ENCODE data around the gene HMGN2. TPM values are rescaled to one million over a fixed set of nuclear protein-coding genes. Genes with fewer than 3 reads are reported as not detected.

HMGN2 gene
- total and polyA plus RNA-seq, 2 donors, result 1,143 to 1,167 TPM

DNA sequence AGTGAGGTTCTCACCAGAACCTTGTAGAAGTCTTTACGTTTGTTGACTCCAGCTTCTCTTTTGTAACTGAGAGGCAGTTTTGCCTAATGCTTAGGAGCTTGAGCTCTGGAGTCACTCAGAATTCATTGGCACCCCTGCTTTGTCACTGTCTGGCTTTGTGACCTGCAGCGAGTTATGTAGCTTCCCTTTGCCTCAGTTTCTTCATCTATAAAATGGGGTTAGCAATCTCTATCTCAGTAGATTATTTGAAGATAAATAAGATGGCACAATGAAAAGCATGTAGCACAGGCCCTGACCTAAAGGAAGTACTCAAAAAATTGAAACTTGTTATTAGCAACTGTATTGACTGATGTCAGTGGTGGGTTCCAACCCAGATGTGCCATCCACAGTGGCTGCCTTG, 32.0 kb upstream of the HMGN2 start:
- DNase-seq (ENCODE audit: low read depth in 6 of 9, low spot score in 9 of 9), result no peak
- Histone ChIP-seq H3K36me3 (ENCODE audit: control insufficient read depth in 2 of 2, insufficient read depth in 2 of 2, low read length in 1 of 2) (peaks cover 59 to 75% of the 10 kb centered on the region in 2 donors), H3K4me3 (ENCODE audit: low read length in 2 of 2) (no peak overlapping the region), H3K27me3 (ENCODE audit: control insufficient read depth in 2 of 2, insufficient read depth in 1 of 2, low read length in 1 of 2) (no peaks in the 10 kb centered on the region), H3K27ac (ENCODE audit: low read depth in 1 of 2, low read length in 1 of 2) (no peak overlapping the region), H3K9me3 (ENCODE audit: control insufficient read depth in 2 of 2, insufficient read depth in 1 of 2, low read length in 1 of 2) (no peaks in the 10 kb centered on the region), H3K4me1 (ENCODE audit: control insufficient read depth in 2 of 2, insufficient read depth in 2 of 2, low read length in 2 of 2) (no peaks in the 10 kb centered on the region)
- WGBS, result 96% methylated on average over 2 of the region's 2 CpGs

DNA sequence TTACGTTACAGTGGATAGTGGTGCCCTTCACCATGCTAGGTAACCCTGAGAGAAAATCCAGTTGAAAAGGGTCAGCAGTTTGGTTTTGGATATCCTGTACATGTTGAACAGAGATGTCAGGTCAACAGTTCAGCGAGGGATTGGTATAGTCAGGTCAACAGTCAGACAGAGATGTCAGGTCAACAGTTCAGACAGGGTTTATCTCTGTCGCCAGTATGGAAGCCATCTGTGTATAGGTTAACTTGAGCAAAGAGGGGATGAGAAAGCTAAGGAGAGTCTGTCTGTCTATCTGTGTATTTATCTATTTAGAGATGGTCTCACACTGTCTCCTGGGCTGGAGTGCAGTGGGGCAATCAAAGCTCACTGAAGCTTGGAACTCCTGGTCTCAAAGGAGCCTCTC, 22.4 kb upstream of the HMGN2 start:
- Histone ChIP-seq H3K36me3 (ENCODE audit: control insufficient read depth in 2 of 2, insufficient read depth in 2 of 2, low read length in 1 of 2) (peaks cover 34 to 39% of the 10 kb centered on the region in 2 donors), H3K9me3 (ENCODE audit: control insufficient read depth in 2 of 2, insufficient read depth in 1 of 2, low read length in 1 of 2) (no peaks in the 10 kb centered on the region), H3K27me3 (ENCODE audit: control insufficient read depth in 2 of 2, insufficient read depth in 1 of 2, low read length in 1 of 2) (no peaks in the 10 kb centered on the region), H3K4me3 (ENCODE audit: low read length in 2 of 2) (no peak overlapping the region), H3K4me1 (ENCODE audit: control insufficient read depth in 2 of 2, insufficient read depth in 2 of 2, low read length in 2 of 2) (no peaks in the 10 kb centered on the region), H3K27ac (ENCODE audit: low read depth in 1 of 2, low read length in 1 of 2) (no peak overlapping the region)
- no peak for DNase-seq (ENCODE audit: low read depth in 6 of 9, low spot score in 9 of 9)
- WGBS, result over 99% methylated on average over 3 of the region's 3 CpGs

DNA sequence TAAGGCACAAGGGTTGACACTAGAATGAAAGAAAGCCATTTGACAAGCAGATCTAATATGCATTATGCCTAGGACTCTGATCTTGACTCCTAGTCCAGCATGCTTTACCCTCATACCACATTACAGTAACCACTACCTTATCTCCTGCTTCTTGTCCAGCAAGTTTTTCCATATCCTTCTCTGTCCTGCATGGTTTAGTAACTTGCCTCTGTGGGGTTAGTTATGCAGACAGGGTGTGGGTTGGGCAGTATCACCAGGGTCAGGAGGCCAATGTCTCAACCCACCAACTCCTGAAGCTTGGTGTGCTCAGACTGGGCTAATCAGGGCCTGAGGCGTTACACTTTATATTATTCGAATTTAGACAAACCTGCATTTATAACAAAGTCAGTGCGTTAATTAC, 21.3 kb upstream of the HMGN2 start:
- H3K4me3 ChIP-seq (ENCODE audit: low read length in 2 of 2), result no peak overlapping the region
- WGBS, result 98% methylated on average over 3 of the region's 3 CpGs
- no peak overlapping the region for H3K27ac ChIP-seq (ENCODE audit: low read depth in 1 of 2, low read length in 1 of 2)
- H3K9me3 ChIP-seq (ENCODE audit: control insufficient read depth in 2 of 2, insufficient read depth in 1 of 2, low read length in 1 of 2), result no peaks in the 10 kb centered on the region
- no peaks in the 10 kb centered on the region for H3K27me3 ChIP-seq (ENCODE audit: control insufficient read depth in 2 of 2, insufficient read depth in 1 of 2, low read length in 1 of 2)
- peaks cover 32 to 41% of the 10 kb centered on the region in 2 donors for H3K36me3 ChIP-seq (ENCODE audit: control insufficient read depth in 2 of 2, insufficient read depth in 2 of 2, low read length in 1 of 2)
- no peaks in the 10 kb centered on the region for H3K4me1 ChIP-seq (ENCODE audit: control insufficient read depth in 2 of 2, insufficient read depth in 2 of 2, low read length in 2 of 2)
- DNase-seq (ENCODE audit: low read depth in 6 of 9, low spot score in 9 of 9), result no peak

GRCh38 chr1:26452459-26453183, 19.6 kb upstream of the HMGN2 start:
- WGBS, result over 99% methylated on average over 5 of the region's 5 CpGs
- Histone ChIP-seq H3K4me1 (ENCODE audit: control insufficient read depth in 2 of 2, insufficient read depth in 2 of 2, low read length in 2 of 2) (no peaks in the 10 kb centered on the region), H3K27me3 (ENCODE audit: control insufficient read depth in 2 of 2, insufficient read depth in 1 of 2, low read length in 1 of 2) (no peaks in the 10 kb centered on the region), H3K9me3 (ENCODE audit: control insufficient read depth in 2 of 2, insufficient read depth in 1 of 2, low read length in 1 of 2) (no peaks in the 10 kb centered on the region), H3K36me3 (ENCODE audit: control insufficient read depth in 2 of 2, insufficient read depth in 2 of 2, low read length in 1 of 2) (peaks cover 21 to 28% of the 10 kb centered on the region in 2 donors), H3K4me3 (ENCODE audit: low read length in 2 of 2) (no peak overlapping the region), H3K27ac (ENCODE audit: low read depth in 1 of 2, low read length in 1 of 2) (no peak overlapping the region)
- no peak for DNase-seq (ENCODE audit: low read depth in 6 of 9, low spot score in 9 of 9)

- H3K4me3 ChIP-seq (ENCODE audit: low read length in 2 of 2), result no peak overlapping the region
- H3K27ac ChIP-seq (ENCODE audit: low read depth in 1 of 2, low read length in 1 of 2), result no peak overlapping the region
- no peak for DNase-seq (ENCODE audit: low read depth in 6 of 9, low spot score in 9 of 9)
- no peaks in the 10 kb centered on the region for H3K27me3 ChIP-seq (ENCODE audit: control insufficient read depth in 2 of 2, insufficient read depth in 1 of 2, low read length in 1 of 2)
- H3K4me1 ChIP-seq (ENCODE audit: control insufficient read depth in 2 of 2, insufficient read depth in 2 of 2, low read length in 2 of 2), result no peaks in the 10 kb centered on the region
- H3K36me3 ChIP-seq (ENCODE audit: control insufficient read depth in 2 of 2, insufficient read depth in 2 of 2, low read length in 1 of 2), result peaks cover 17 to 56% of the 10 kb centered on the region in 2 donors
- WGBS, result 96% methylated on average over 1 of the region's 1 CpG
- H3K9me3 ChIP-seq (ENCODE audit: control insufficient read depth in 2 of 2, insufficient read depth in 1 of 2, low read length in 1 of 2), result no peaks in the 10 kb centered on the region
Observed at GRCh38 chr1:26459148-26459547, 13.1 kb upstream of the HMGN2 start.

GRCh38 chr1:26459573-26460031, 12.6 kb upstream of the HMGN2 start:
- Histone ChIP-seq H3K4me1 (ENCODE audit: control insufficient read depth in 2 of 2, insufficient read depth in 2 of 2, low read length in 2 of 2) (no peaks in the 10 kb centered on the region), H3K4me3 (ENCODE audit: low read length in 2 of 2) (no peak overlapping the region), H3K27ac (ENCODE audit: low read depth in 1 of 2, low read length in 1 of 2) (no peak overlapping the region), H3K36me3 (ENCODE audit: control insufficient read depth in 2 of 2, insufficient read depth in 2 of 2, low read length in 1 of 2) (peaks cover 22 to 59% of the 10 kb centered on the region in 2 donors), H3K27me3 (ENCODE audit: control insufficient read depth in 2 of 2, insufficient read depth in 1 of 2, low read length in 1 of 2) (no peaks in the 10 kb centered on the region), H3K9me3 (ENCODE audit: control insufficient read depth in 2 of 2, insufficient read depth in 1 of 2, low read length in 1 of 2) (no peaks in the 10 kb centered on the region)
- WGBS, result 96% methylated on average over 3 of the region's 3 CpGs
- DNase-seq (ENCODE audit: low read depth in 6 of 9, low spot score in 9 of 9), result no peak

- no peak overlapping the region for H3K27ac ChIP-seq (ENCODE audit: low read depth in 1 of 2, low read length in 1 of 2)
Observed at GRCh38 chr1:26468911-26469310, 3.3 kb upstream of the HMGN2 start.

GRCh38 chr1:26469558-26469957, 2.7 kb upstream of the HMGN2 start:
- Histone ChIP-seq H3K4me3 (ENCODE audit: low read length in 2 of 2) (no peak overlapping the region), H3K27me3 (ENCODE audit: control insufficient read depth in 2 of 2, insufficient read depth in 1 of 2, low read length in 1 of 2) (no peaks in the 10 kb centered on the region), H3K4me1 (ENCODE audit: control insufficient read depth in 2 of 2, insufficient read depth in 2 of 2, low read length in 2 of 2) (peaks cover 26 to 32% of the 10 kb centered on the region in 2 donors), H3K36me3 (ENCODE audit: control insufficient read depth in 2 of 2, insufficient read depth in 2 of 2, low read length in 1 of 2) (peaks cover 43 to 68% of the 10 kb centered on the region in 2 donors), H3K9me3 (ENCODE audit: control insufficient read depth in 2 of 2, insufficient read depth in 1 of 2, low read length in 1 of 2) (no peaks in the 10 kb centered on the region), H3K27ac (ENCODE audit: low read depth in 1 of 2, low read length in 1 of 2) (no peak overlapping the region)
- 96% methylated on average over 5 of the region's 5 CpGs for WGBS
- DNase-seq (ENCODE audit: low read depth in 6 of 9, low spot score in 9 of 9), result no peak

More at GRCh38 chr1:26468911-26469310, 3.3 kb upstream of the HMGN2 start:
- H3K36me3 ChIP-seq (ENCODE audit: control insufficient read depth in 2 of 2, insufficient read depth in 2 of 2, low read length in 1 of 2), result peaks cover 45 to 67% of the 10 kb centered on the region in 2 donors
- H3K4me3 ChIP-seq (ENCODE audit: low read length in 2 of 2), result no peak overlapping the region
- H3K4me1 ChIP-seq (ENCODE audit: control insufficient read depth in 2 of 2, insufficient read depth in 2 of 2, low read length in 2 of 2), result peaks cover 24 to 31% of the 10 kb centered on the region in 2 donors
- H3K27me3 ChIP-seq (ENCODE audit: control insufficient read depth in 2 of 2, insufficient read depth in 1 of 2, low read length in 1 of 2), result no peaks in the 10 kb centered on the region
- DNase-seq (ENCODE audit: low read depth in 6 of 9, low spot score in 9 of 9), result no peak
- no peaks in the 10 kb centered on the region for H3K9me3 ChIP-seq (ENCODE audit: control insufficient read depth in 2 of 2, insufficient read depth in 1 of 2, low read length in 1 of 2)
- WGBS, result 95% methylated on average over 10 of the region's 10 CpGs

DNA sequence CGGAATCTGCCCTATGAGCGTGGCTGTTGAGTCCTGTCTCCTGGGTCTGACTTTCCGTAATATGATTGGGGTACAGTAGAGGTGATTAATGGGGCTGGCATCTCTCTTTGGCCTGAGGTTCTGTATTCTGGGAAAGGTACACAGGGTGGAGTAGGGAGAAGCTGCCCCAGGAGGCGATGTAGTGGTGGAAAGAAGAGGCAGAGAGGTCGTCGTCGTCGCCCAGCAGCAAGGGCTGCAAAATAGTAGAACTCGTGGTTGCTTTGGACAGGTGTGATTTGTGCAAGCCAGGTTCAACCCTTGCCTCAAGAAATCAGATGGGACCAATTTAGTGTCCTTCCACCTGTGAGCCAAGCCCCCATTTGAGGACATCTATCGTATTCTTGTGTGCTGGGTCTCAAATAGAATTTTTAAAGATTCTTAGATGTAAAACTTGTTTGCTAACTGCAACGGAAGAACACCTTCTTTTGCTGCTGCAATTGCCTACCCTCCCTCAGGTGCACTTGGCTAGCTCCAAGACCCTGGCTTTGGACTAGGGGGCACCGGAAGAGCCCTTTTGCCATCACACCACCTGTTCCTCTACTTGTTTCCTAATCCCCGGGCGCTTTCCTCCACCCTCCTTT, 1.3 kb upstream of the HMGN2 start:
- Histone ChIP-seq H3K4me3 (ENCODE audit: low read length in 2 of 2) (peak overlapping the region; percentile 80 to 100), H3K27ac (ENCODE audit: low read depth in 1 of 2, low read length in 1 of 2) (peak overlapping the region in 1 of 2 donors; percentile 98), H3K27me3 (ENCODE audit: control insufficient read depth in 2 of 2, insufficient read depth in 1 of 2, low read length in 1 of 2) (no peaks in the 10 kb centered on the region), H3K9me3 (ENCODE audit: control insufficient read depth in 2 of 2, insufficient read depth in 1 of 2, low read length in 1 of 2) (no peaks in the 10 kb centered on the region), H3K4me1 (ENCODE audit: control insufficient read depth in 2 of 2, insufficient read depth in 2 of 2, low read length in 2 of 2) (peaks cover 26 to 32% of the 10 kb centered on the region in 2 donors), H3K36me3 (ENCODE audit: control insufficient read depth in 2 of 2, insufficient read depth in 2 of 2, low read length in 1 of 2) (peaks cover 33 to 62% of the 10 kb centered on the region in 2 donors)
- 45% methylated on average over 14 of the region's 14 CpGs for WGBS
- DNase-seq (ENCODE audit: low read depth in 6 of 9, low spot score in 9 of 9), result peak in 1 of 9 donors; percentile 40

All from thymus (tissue), 11 donors.